Ascending aorta (tissue), 2 donors: Measurements from ENCODE around the gene SUN5. TPM values are rescaled to one million over a fixed set of nuclear protein-coding genes. Genes with fewer than 3 reads are reported as not detected.

Experiments
- DNase-seq, 2 donors: peaks; one replicate each; pipeline ENCODE4 v3.0.0-alpha.2; 2019; ENCODE audit warnings: low spot score in 2 of 2
- H3K27ac ChIP-seq, 2 donors: fragments of 200-600 bp; sonication (generic); one replicate each; pipeline ENCODE4 v1.5.1; 2016 to 2017; ENCODE audit warnings: mild to moderate bottlenecking in 1 of 2
- H3K27me3 ChIP-seq: fragments of 200-600 bp; sonication (generic); one replicate; pipeline ENCODE4 v1.5.1; 2017
- H3K36me3 ChIP-seq, 2 donors: fragments of 200-600 bp; sonication (generic); one replicate each; pipeline ENCODE4 v1.5.1; 2016
- H3K4me1 ChIP-seq, 2 donors: fragments of 200-600 bp; sonication (generic); one replicate each; pipeline ENCODE4 v1.5.1; 2016 to 2017; ENCODE audit warnings: mild to moderate bottlenecking in 1 of 2
- H3K4me3 ChIP-seq, 2 donors: fragments of 200-600 bp; sonication (generic); one replicate each; pipeline ENCODE4 v1.5.1; 2016 to 2017; ENCODE audit warnings: mild to moderate bottlenecking in 1 of 2
- H3K9me3 ChIP-seq, 2 donors: fragments of 200-600 bp; sonication (generic); one replicate each; pipeline ENCODE4 v1.5.1; 2016
- CTCF ChIP-seq, 3 experiments: fragments of 200-600 bp in 2 of 3; fragments of 450-650 bp in 1 of 3; sonication (generic) in 2 of 3; IDR thresholded peaks; one replicate each; pipeline ENCODE4 v1.5.1; 2016 to 2019; ENCODE audit warnings: antibody characterized with exemption in 3 of 3, mild to moderate bottlenecking in 1 of 3, moderate library complexity in 1 of 3
- intact Hi-C: fragments of 100-400 bp; cut with DNase I; formaldehyde crosslinking; loops from one replicate; pipeline ENCODE4 v1.15.1; 2023
- total RNA-seq: library from RNA; depleted of rRNA; stranded (reverse); fragments of >200 nt; gene quantifications from one replicate; pipeline ENCODE4 v1.1.0, GENCODE V29; 2016

SUN5 gene
- total RNA-seq, 1 donor from 2014 or later = not detected

- no peaks in the 10 kb centered on the region for H3K4me1 ChIP-seq
- no peaks in the 10 kb centered on the region for H3K27me3 ChIP-seq
- no peaks in the 10 kb centered on the region for H3K36me3 ChIP-seq
- intact Hi-C loops = no loop called here
- TF ChIP-seq CTCF (IDR thresholded peaks at IDR 0.05) = no peak
- no peak for DNase-seq
- H3K4me3 ChIP-seq = no peak overlapping the region
- H3K9me3 ChIP-seq = peaks cover 0 to 9% of the 10 kb centered on the region in 2 donors
- no peak overlapping the region for H3K27ac ChIP-seq
Measured at GRCh38 chr20:33043731-33044181, 39.5 kb upstream of the SUN5 start.

GRCh38 chr20:33042983-33043730, 38.9 kb upstream of the SUN5 start:
- H3K27me3 ChIP-seq = no peaks in the 10 kb centered on the region
- no peaks in the 10 kb centered on the region for H3K36me3 ChIP-seq
- no peak for DNase-seq
- no peak overlapping the region for H3K27ac ChIP-seq
- TF ChIP-seq CTCF (IDR thresholded peaks at IDR 0.05) = no peak
- intact Hi-C loops = no loop called here
- H3K9me3 ChIP-seq = peaks cover 0 to 9% of the 10 kb centered on the region in 2 donors
- no peak overlapping the region for H3K4me3 ChIP-seq
- H3K4me1 ChIP-seq = no peaks in the 10 kb centered on the region

GRCh38 chr20:33042430-33042829, 38.2 kb upstream of the SUN5 start:
- intact Hi-C loops = no loop called here
- no peak overlapping the region for H3K27ac ChIP-seq
- no peak overlapping the region for H3K4me3 ChIP-seq
- no peak for TF ChIP-seq CTCF (IDR thresholded peaks at IDR 0.05)
- no peaks in the 10 kb centered on the region for H3K27me3 ChIP-seq
- H3K9me3 ChIP-seq = peaks cover 0 to 9% of the 10 kb centered on the region in 2 donors
- H3K4me1 ChIP-seq = no peaks in the 10 kb centered on the region
- no peaks in the 10 kb centered on the region for H3K36me3 ChIP-seq
- DNase-seq = no peak

- TF ChIP-seq CTCF (IDR thresholded peaks at IDR 0.05) = no peak
- Histone ChIP-seq H3K36me3 (no peaks in the 10 kb centered on the region), H3K4me1 (no peaks in the 10 kb centered on the region), H3K4me3 (no peak overlapping the region), H3K9me3 (no peaks in the 10 kb centered on the region), H3K27me3 (no peaks in the 10 kb centered on the region), H3K27ac (no peak overlapping the region)
- intact Hi-C loops = no loop called here
- DNase-seq = no peak
Measured at GRCh38 chr20:33038243-33038642, 34.0 kb upstream of the SUN5 start.

GRCh38 chr20:33037456-33037855, 33.2 kb upstream of the SUN5 start:
- no peak overlapping the region for H3K4me3 ChIP-seq
- no peaks in the 10 kb centered on the region for H3K36me3 ChIP-seq
- intact Hi-C loops = no loop called here
- no peak for TF ChIP-seq CTCF (IDR thresholded peaks at IDR 0.05)
- H3K27me3 ChIP-seq = no peaks in the 10 kb centered on the region
- H3K9me3 ChIP-seq = no peaks in the 10 kb centered on the region
- DNase-seq = no peak
- H3K27ac ChIP-seq = no peak overlapping the region
- H3K4me1 ChIP-seq = no peaks in the 10 kb centered on the region
